Cardiac fibroblast (primary cell): Measurements from ENCODE around the gene NUAK2.

Experiments
- DNase-seq, 2 donors: peaks; one replicate each; pipeline versions ENCODE4 v3.0.0 to v3.0.0-alpha.2; 2010; ENCODE audit warnings: low read depth in 2 of 2
- H3K4me3 ChIP-seq, 2 donors: replicated peaks in 1 of 2; 1 replicate in 1 of 2; 2 replicates in 1 of 2; pipeline ENCODE4 v1.5.1; 2011; ENCODE audit warnings: low read depth in 2 of 2, low read length in 2 of 2, mild to moderate bottlenecking in 2 of 2, moderate library complexity in 1 of 2
- TF ChIP-seq, protein P1 (sequence below): IDR thresholded peaks from one replicate; pipeline ENCODE4 v1.5.1; 2011; ENCODE audit warnings: low read depth, mild to moderate bottlenecking, low read length, inconsistent platforms

NUAK2 gene

DNA sequence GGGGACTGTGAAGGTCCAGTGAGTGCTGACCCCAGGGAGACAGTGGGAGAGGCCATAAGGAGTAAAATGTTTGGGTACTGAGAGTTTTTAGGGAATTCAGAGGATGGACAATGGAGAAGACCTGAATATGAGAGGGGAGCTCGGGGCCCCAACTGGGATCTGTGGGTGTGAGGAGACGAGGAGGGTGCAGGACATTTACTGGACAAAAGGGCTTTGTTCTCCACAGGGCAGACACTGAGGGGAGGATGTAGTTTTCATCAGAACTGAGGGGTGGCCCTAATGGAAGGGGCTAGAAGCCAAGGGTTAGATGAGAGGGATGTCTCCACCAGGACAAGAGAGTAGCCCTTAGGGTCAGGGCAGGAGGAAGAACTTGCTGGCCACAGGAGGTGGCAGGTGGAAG, 63.8 kb downstream of the NUAK2 start:
- no peak overlapping the region for H3K4me3 ChIP-seq
- no peak for DNase-seq
- TF ChIP-seq, protein P1, sequence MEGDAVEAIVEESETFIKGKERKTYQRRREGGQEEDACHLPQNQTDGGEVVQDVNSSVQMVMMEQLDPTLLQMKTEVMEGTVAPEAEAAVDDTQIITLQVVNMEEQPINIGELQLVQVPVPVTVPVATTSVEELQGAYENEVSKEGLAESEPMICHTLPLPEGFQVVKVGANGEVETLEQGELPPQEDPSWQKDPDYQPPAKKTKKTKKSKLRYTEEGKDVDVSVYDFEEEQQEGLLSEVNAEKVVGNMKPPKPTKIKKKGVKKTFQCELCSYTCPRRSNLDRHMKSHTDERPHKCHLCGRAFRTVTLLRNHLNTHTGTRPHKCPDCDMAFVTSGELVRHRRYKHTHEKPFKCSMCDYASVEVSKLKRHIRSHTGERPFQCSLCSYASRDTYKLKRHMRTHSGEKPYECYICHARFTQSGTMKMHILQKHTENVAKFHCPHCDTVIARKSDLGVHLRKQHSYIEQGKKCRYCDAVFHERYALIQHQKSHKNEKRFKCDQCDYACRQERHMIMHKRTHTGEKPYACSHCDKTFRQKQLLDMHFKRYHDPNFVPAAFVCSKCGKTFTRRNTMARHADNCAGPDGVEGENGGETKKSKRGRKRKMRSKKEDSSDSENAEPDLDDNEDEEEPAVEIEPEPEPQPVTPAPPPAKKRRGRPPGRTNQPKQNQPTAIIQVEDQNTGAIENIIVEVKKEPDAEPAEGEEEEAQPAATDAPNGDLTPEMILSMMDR = no peak

DNA sequence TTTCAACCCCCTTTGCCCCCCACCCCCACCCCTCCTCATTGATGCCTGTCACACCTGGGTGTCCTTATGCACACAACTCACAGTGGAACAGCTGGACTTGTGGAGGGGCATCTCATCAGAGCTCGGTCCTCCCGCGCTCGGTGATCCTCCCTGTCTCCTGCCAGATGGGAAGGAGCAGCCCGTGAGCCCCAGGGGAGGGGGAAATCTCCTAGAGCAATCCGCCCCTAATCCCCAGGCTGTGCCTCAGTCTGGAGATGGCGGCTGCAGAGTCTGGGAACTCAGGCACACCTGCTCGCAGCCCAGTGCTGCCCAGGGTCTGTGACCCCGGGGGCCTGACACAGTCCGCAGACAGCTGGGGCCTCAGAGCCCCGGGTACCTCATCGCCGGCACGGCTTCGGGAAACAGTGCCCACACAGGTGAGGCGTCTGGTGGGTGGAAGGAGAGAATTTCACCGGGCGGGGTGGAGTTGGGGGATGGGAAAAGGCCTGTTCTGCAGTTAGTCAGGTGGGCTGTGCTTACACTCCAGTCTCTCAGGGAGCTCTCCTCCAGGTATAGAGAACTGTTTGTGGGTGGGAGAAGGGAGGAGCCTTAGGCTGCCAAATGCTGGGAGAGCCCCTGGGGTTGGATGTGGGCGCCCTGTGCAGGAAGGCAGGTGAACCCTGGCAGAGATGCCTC, 64.5 kb downstream of the NUAK2 start:
- TF ChIP-seq, protein P1 = no peak

DNA sequence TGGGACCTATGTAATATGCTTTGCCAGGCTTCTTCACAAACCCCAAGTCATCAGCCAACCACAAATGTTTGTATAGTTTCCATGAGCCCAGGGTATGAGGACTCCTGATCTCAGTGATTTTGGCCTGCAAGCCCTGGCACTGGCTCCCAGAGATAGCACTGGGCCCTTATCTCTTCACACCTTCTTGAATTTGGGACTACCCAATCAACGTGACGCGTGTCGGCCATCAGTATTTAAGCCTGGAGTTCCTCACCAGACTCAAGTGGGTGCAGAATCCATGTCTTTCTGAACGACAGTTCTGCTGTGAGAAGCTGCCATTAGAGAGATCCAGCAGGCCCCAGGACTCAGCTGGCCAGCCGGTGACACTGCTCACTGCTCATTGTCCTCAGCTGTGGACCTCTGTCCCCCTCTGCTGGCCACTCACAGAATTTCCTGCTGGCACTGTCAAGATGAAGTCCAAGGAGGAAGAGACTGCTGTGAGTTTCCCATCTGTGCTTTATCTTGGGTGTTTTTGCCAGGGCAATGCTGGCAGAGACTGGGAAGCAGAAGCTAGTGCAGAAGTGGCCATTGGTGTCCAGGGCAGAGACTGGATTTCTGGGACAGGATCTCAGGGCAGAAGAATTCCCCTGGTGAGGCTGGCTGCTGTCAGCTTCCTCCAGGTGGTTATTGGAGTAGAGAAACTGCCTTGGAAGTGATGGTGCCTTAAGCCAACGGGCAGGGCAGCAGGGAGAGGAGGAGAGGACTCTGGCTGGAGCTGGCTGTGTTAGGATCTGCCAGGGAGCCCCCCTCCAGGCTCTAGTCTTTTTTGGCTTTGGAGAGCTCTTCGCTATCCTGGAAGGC, 65.4 kb downstream of the NUAK2 start:
- H3K4me3 ChIP-seq = no peak overlapping the region
- TF ChIP-seq, protein P1 = peak; percentile 95
- peak; percentile 88 to 90 for DNase-seq

More for the DNA sequence above, 64.5 kb downstream of the NUAK2 start:
- no peak for DNase-seq
- no peak overlapping the region for H3K4me3 ChIP-seq
